GM18505 (cell line): ENCODE results near the gene GSK3A.

Experiments
- ATAC-seq: cut with Tn5 transposase; IDR thresholded peaks from one replicate; pipeline ENCODE4 v1.9.1; 2021; ENCODE audit not compliant: unreplicated experiment
- POLR2A ChIP-seq: IDR thresholded peaks from 4 replicates; pipeline ENCODE4 v1.6.1; 2011; ENCODE audit warnings: borderline replicate concordance; ENCODE audit not compliant: insufficient read depth, insufficient read length; ENCODE audit errors: extremely low read depth

Gene GSK3A

GRCh38 chr19:42251572-42252358 lies 9.4 kb upstream of the GSK3A start:
- no peak for TF ChIP-seq POLR2A
- ATAC-seq: no peak

- TF ChIP-seq POLR2A: no peak
- ATAC-seq: no peak
These were observed 8.5 kb upstream of the GSK3A start for GRCh38 chr19:42250666-42251531.

GRCh38 chr19:42250183-42250665 lies 7.8 kb upstream of the GSK3A start:
- no peak for TF ChIP-seq POLR2A
- ATAC-seq: no peak

GRCh38 chr19:42249769-42250168 lies 7.4 kb upstream of the GSK3A start:
- peak; percentile 10 for TF ChIP-seq POLR2A
- no peak for ATAC-seq

- ATAC-seq: no peak
- no peak for TF ChIP-seq POLR2A
These were observed 6.8 kb upstream of the GSK3A start for GRCh38 chr19:42249149-42249750.

GRCh38 chr19:42248270-42249148 lies 6.1 kb upstream of the GSK3A start:
- no peak for ATAC-seq
- TF ChIP-seq POLR2A: no peak

GRCh38 chr19:42247640-42248199 lies 5.3 kb upstream of the GSK3A start:
- no peak for TF ChIP-seq POLR2A
- ATAC-seq: no peak

- no peak for ATAC-seq
These were observed 4.7 kb upstream of the GSK3A start for GRCh38 chr19:42246922-42247639.

GRCh38 chr19:42246143-42246921 lies 3.9 kb upstream of the GSK3A start:
- no peak for TF ChIP-seq POLR2A
- no peak for ATAC-seq

More at GRCh38 chr19:42246922-42247639, 4.7 kb upstream of the GSK3A start:
- no peak for TF ChIP-seq POLR2A

GRCh38 chr19:42245231-42245630 lies 2.8 kb upstream of the GSK3A start:
- ATAC-seq: no peak
- TF ChIP-seq POLR2A: no peak
